GM12892 (cell line): Measurements from ENCODE around the gene ASB2.

Experiments
- POLR2A ChIP-seq: IDR thresholded peaks from 2 replicates; pipeline ENCODE4 v1.6.1; 2011; ENCODE audit warnings: low read depth, low read length, control low read depth
- POLR2AphosphoS5 ChIP-seq: IDR thresholded peaks from 2 replicates; pipeline ENCODE4 v1.6.1; 2011; ENCODE audit warnings: low read depth, low read length, control low read depth
- TAF1 ChIP-seq: IDR thresholded peaks from 2 replicates; pipeline ENCODE4 v1.6.1; 2011; ENCODE audit warnings: low read depth, mild to moderate bottlenecking, control low read depth, low read length, borderline replicate concordance

GRCh38 chr14:93961620-93962019, 14.8 kb downstream of the ASB2 start:
- TF ChIP-seq POLR2A: no peak
- no peak for TF ChIP-seq POLR2AphosphoS5
- TF ChIP-seq TAF1: no peak
